HG02610 (cell line): ENCODE data around the gene FILIP1L.
A peak's percentile ranks its signal among the peaks of the same experiment; 100 is the strongest.

Experiments used
- ATAC-seq: cut with Tn5 transposase; IDR thresholded peaks from one replicate; pipeline ENCODE4 v1.9.1; 2021; ENCODE audit warnings: mild to moderate bottlenecking, moderate library complexity; ENCODE audit not compliant: unreplicated experiment

The FILIP1L gene

GRCh38 chr3:99929745-99930139 lies 184.6 kb downstream of the FILIP1L start:
- no peak for ATAC-seq

- ATAC-seq = no peak
Observed at GRCh38 chr3:99928771-99929744, 185.2 kb downstream of the FILIP1L start.

GRCh38 chr3:99927671-99928457 lies 186.4 kb downstream of the FILIP1L start:
- ATAC-seq = no peak

GRCh38 chr3:99925584-99926230 lies 188.6 kb downstream of the FILIP1L start:
- no peak for ATAC-seq

- ATAC-seq = no peak
Observed at GRCh38 chr3:99923873-99924272, 190.4 kb downstream of the FILIP1L start.

GRCh38 chr3:99921986-99922385 lies 192.3 kb downstream of the FILIP1L start:
- no peak for ATAC-seq

GRCh38 chr3:99921377-99921695 lies 193.0 kb downstream of the FILIP1L start:
- no peak for ATAC-seq

GRCh38 chr3:99920481-99921376 lies 193.6 kb downstream of the FILIP1L start:
- no peak for ATAC-seq

- ATAC-seq = no peak
Observed at GRCh38 chr3:99919694-99920093, 194.6 kb downstream of the FILIP1L start.

- ATAC-seq = no peak
Observed at GRCh38 chr3:99918715-99919114, 195.6 kb downstream of the FILIP1L start.

- no peak for ATAC-seq
Observed at GRCh38 chr3:99915906-99916432, 198.3 kb downstream of the FILIP1L start.

- no peak for ATAC-seq
Observed at GRCh38 chr3:99911433-99911832, 202.9 kb downstream of the FILIP1L start.

GRCh38 chr3:99910752-99911290 lies 203.5 kb downstream of the FILIP1L start:
- ATAC-seq = no peak

GRCh38 chr3:99909714-99910495 lies 204.4 kb downstream of the FILIP1L start:
- no peak for ATAC-seq

GRCh38 chr3:99907959-99908544 lies 206.2 kb downstream of the FILIP1L start:
- no peak for ATAC-seq

GRCh38 chr3:99903869-99904268 lies 210.4 kb downstream of the FILIP1L start:
- no peak for ATAC-seq

GRCh38 chr3:99902091-99902490 lies 212.2 kb downstream of the FILIP1L start:
- no peak for ATAC-seq

GRCh38 chr3:99901200-99901926 lies 212.9 kb downstream of the FILIP1L start:
- peak; percentile 52 for ATAC-seq
